Ishikawa (cell line): ENCODE results near the gene CNTN4.

ENCODE experiments used
- CEBPB ChIP-seq: IDR thresholded peaks from 2 replicates; pipeline ENCODE4 v1.6.1; 2012
- CREB1 ChIP-seq: IDR thresholded peaks from 2 replicates; pipeline ENCODE4 v1.6.1; 2012; ENCODE audit warnings: low read depth
- EGR1 ChIP-seq: IDR thresholded peaks from 2 replicates; pipeline ENCODE4 v1.6.1; 2012
- EP300 ChIP-seq: IDR thresholded peaks from 2 replicates; pipeline ENCODE4 v1.6.1; 2012; ENCODE audit warnings: borderline replicate concordance
- FOXM1 ChIP-seq: IDR thresholded peaks from 2 replicates; pipeline ENCODE4 v1.6.1; 2012; ENCODE audit warnings: low read depth, borderline replicate concordance
- NFIC ChIP-seq: IDR thresholded peaks from 2 replicates; pipeline ENCODE4 v1.6.1; 2012
- RAD21 ChIP-seq: IDR thresholded peaks from 2 replicates; pipeline ENCODE4 v1.6.1; 2012; ENCODE audit warnings: low read depth
- TAF1 ChIP-seq: IDR thresholded peaks from 2 replicates; pipeline ENCODE4 v1.6.1; 2012; ENCODE audit warnings: low read depth, mild to moderate bottlenecking
- TCF12 ChIP-seq: IDR thresholded peaks from 2 replicates; pipeline ENCODE4 v1.6.1; 2012; ENCODE audit warnings: low read depth
- TEAD4 ChIP-seq: IDR thresholded peaks from 2 replicates; pipeline ENCODE4 v1.6.1; 2012
- YY1 ChIP-seq: IDR thresholded peaks from 2 replicates; pipeline ENCODE4 v1.6.1; 2012; ENCODE audit warnings: low read depth
- ZBTB7A ChIP-seq: IDR thresholded peaks from 2 replicates; pipeline ENCODE4 v1.6.1; 2012; ENCODE audit warnings: low read depth
- TF ChIP-seq, protein P1 (sequence below): IDR thresholded peaks from 2 replicates; pipeline ENCODE4 v1.6.1; 2012
- TF ChIP-seq, protein P2 (sequence below): IDR thresholded peaks from 2 replicates; pipeline ENCODE4 v1.6.1; 2012
- TF ChIP-seq, protein P3 (sequence below): IDR thresholded peaks from 2 replicates; pipeline ENCODE4 v1.6.1; 2012; ENCODE audit warnings: low read depth, mild to moderate bottlenecking

The CNTN4 gene

DNA sequence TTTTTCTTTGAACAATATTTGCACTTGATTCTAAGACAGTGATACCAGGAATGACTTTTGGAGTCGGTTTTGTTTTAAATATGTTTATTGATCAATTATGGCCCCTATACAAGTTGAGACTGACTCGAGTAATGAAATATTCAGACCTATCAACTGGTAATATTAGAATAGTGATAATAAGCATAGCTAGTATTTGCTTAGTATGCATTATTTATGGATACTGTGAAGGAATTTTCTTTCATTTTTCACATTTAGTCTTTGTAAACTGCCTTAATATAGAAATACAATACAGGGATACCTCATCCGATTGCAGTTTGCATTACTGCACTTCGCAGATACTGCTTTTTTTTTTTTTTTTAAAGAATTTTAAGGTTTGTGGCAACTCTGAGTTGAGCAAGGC lies 107.9 kb downstream of the CNTN4 start:
- TF ChIP-seq TCF12 (no peak), RAD21 (no peak), EGR1 (no peak), CEBPB (no peak), CREB1 (no peak), NFIC (no peak), ZBTB7A (no peak), TEAD4 (no peak), EP300 (no peak), TAF1 (no peak), YY1 (no peak), FOXM1 (no peak)
- TF ChIP-seq, protein P1, sequence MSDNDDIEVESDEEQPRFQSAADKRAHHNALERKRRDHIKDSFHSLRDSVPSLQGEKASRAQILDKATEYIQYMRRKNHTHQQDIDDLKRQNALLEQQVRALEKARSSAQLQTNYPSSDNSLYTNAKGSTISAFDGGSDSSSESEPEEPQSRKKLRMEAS: no peak
- TF ChIP-seq, protein P2, sequence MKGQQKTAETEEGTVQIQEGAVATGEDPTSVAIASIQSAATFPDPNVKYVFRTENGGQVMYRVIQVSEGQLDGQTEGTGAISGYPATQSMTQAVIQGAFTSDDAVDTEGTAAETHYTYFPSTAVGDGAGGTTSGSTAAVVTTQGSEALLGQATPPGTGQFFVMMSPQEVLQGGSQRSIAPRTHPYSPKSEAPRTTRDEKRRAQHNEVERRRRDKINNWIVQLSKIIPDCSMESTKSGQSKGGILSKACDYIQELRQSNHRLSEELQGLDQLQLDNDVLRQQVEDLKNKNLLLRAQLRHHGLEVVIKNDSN: no peak

DNA sequence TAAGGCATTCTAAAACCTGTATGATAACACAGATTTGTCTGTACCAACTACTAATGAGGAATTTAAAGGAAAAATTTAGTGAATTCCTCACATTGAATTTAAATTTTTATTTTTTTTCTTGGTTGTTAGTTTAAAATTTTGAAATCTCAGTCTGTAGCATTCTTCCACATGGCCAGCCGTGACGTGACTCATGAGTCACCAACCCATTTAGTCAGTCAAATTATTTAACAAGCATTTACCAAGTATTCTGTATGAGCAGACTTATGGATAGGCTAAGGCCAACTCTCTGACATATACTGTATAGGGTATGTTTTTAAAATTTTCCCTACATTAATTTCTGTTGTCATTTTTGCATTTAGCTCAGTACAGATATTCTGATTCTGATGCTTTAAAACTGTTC lies 112.9 kb downstream of the CNTN4 start:
- TF ChIP-seq TEAD4 (no peak), NFIC (no peak), TCF12 (no peak), ZBTB7A (no peak), TAF1 (no peak), EP300 (no peak)
- TF ChIP-seq, protein P3, sequence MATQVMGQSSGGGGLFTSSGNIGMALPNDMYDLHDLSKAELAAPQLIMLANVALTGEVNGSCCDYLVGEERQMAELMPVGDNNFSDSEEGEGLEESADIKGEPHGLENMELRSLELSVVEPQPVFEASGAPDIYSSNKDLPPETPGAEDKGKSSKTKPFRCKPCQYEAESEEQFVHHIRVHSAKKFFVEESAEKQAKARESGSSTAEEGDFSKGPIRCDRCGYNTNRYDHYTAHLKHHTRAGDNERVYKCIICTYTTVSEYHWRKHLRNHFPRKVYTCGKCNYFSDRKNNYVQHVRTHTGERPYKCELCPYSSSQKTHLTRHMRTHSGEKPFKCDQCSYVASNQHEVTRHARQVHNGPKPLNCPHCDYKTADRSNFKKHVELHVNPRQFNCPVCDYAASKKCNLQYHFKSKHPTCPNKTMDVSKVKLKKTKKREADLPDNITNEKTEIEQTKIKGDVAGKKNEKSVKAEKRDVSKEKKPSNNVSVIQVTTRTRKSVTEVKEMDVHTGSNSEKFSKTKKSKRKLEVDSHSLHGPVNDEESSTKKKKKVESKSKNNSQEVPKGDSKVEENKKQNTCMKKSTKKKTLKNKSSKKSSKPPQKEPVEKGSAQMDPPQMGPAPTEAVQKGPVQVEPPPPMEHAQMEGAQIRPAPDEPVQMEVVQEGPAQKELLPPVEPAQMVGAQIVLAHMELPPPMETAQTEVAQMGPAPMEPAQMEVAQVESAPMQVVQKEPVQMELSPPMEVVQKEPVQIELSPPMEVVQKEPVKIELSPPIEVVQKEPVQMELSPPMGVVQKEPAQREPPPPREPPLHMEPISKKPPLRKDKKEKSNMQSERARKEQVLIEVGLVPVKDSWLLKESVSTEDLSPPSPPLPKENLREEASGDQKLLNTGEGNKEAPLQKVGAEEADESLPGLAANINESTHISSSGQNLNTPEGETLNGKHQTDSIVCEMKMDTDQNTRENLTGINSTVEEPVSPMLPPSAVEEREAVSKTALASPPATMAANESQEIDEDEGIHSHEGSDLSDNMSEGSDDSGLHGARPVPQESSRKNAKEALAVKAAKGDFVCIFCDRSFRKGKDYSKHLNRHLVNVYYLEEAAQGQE: no peak
- TF ChIP-seq, protein P2: no peak
- TF ChIP-seq, protein P1: no peak

DNA sequence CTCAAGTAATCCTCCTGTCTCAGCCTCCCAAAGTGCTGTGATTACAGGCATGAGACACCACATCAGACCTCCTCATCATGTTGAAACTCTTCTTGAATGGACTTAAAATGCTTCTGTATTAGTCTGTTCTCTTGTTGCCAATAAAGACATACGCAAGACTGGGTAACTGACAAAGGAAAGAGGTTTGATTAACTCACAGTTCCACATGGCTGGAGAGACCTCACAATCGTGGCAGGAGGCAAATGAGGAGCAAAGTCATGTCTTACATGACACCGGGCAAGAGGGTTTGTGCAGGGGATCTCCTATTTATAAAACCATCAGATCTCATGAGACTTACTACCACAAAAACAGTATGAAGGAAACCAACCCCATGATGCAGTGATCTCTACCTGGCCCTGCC lies 113.5 kb downstream of the CNTN4 start:
- TF ChIP-seq TCF12 (no peak), ZBTB7A (no peak), EP300 (no peak), TAF1 (no peak), FOXM1 (no peak), YY1 (no peak), NFIC (no peak), EGR1 (no peak), TEAD4 (no peak)
- TF ChIP-seq, protein P1: no peak
- TF ChIP-seq, protein P3: no peak

DNA sequence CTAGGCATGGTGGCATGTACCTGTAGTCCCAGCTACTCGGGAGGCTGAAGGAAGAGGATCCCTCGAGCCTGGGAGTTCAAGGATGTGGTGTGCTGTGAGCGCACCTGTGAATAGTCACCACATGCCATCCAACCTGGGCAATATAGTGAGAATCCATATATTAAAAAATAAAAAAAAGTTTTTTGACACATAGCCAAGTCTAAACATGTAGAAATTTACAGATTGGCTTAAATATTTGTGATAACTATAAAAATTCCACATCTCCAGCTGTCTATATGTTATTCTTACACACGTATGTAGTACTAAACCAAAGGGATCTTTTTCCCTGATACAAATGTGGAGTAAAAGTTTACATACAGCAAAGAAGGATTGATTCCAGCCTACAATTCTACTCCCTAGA lies 119.7 kb downstream of the CNTN4 start:
- TF ChIP-seq TEAD4: no peak
- TF ChIP-seq TCF12: no peak
- no peak for TF ChIP-seq FOXM1
- TF ChIP-seq CREB1: no peak
- no peak for TF ChIP-seq ZBTB7A
- TF ChIP-seq EP300: no peak
- TF ChIP-seq RAD21: no peak
- no peak for TF ChIP-seq YY1
- no peak for TF ChIP-seq CEBPB
- TF ChIP-seq, protein P3: no peak
- TF ChIP-seq, protein P2: no peak
